Activated CD8-positive, alpha-beta memory T cell treated with anti-CD3 and anti-CD28 coated beads for 1 hour (primary cell): ENCODE results near the gene RAB15.

Experiments used
- DNase-seq, 2 donors: peaks; one replicate each; pipeline ENCODE4 v3.0.0-alpha.2; 2020; ENCODE audit warnings: low read depth in 1 of 2; ENCODE audit errors: extremely low read depth in 1 of 2

RAB15 gene

GRCh38 chr14:64971943-64972791 is at the start of gene RAB15:
RAB15 (minus strand) TSS chr14:64972336; CDS start chr14:64972076, 260 bp downstream.
- DNase-seq, result peak in 1 of 2 donors; percentile 17

GRCh38 chr14:65019944-65020566 is 47.9 kb upstream of the RAB15 start:
- DNase-seq, result no peak

- no peak for DNase-seq
Observed at GRCh38 chr14:65016471-65016870, 44.3 kb upstream of the RAB15 start.

GRCh38 chr14:65015391-65015790 is 43.3 kb upstream of the RAB15 start:
- no peak for DNase-seq

GRCh38 chr14:65012353-65012752 is 40.2 kb upstream of the RAB15 start:
- DNase-seq, result no peak

- DNase-seq, result no peak
Observed at GRCh38 chr14:65011538-65011937, 39.4 kb upstream of the RAB15 start.

GRCh38 chr14:65010211-65010931 is 38.2 kb upstream of the RAB15 start:
- no peak for DNase-seq

GRCh38 chr14:65007202-65007601 is 35.1 kb upstream of the RAB15 start:
- no peak for DNase-seq

GRCh38 chr14:65006261-65006721 is 34.2 kb upstream of the RAB15 start:
- no peak for DNase-seq

GRCh38 chr14:65003394-65003793 is 31.3 kb upstream of the RAB15 start:
- no peak for DNase-seq

- DNase-seq, result no peak
Observed at GRCh38 chr14:65002586-65003210, 30.6 kb upstream of the RAB15 start.

GRCh38 chr14:65001723-65002122 is 29.6 kb upstream of the RAB15 start:
- no peak for DNase-seq

GRCh38 chr14:65000898-65001591 is 28.9 kb upstream of the RAB15 start:
- no peak for DNase-seq

- DNase-seq, result no peak
Observed at GRCh38 chr14:64998455-64998931, 26.4 kb upstream of the RAB15 start.

GRCh38 chr14:64997108-64997794 is 25.1 kb upstream of the RAB15 start:
- no peak for DNase-seq

- DNase-seq, result no peak
Observed at GRCh38 chr14:64995291-64995690, 23.2 kb upstream of the RAB15 start.

GRCh38 chr14:64994540-64994939 is 22.4 kb upstream of the RAB15 start:
- no peak for DNase-seq

- no peak for DNase-seq
Observed at GRCh38 chr14:64993266-64993930, 21.3 kb upstream of the RAB15 start.

- no peak for DNase-seq
Observed at GRCh38 chr14:64992328-64992885, 20.3 kb upstream of the RAB15 start.
